HEK293 (cell line): Measurements from ENCODE around the gene IL1RAPL1.

Experiments
- CTCF ChIP-seq: fragments of 450-650 bp; formaldehyde crosslinking; IDR thresholded peaks from 2 replicates; pipeline ENCODE4 v1.5.1; 2016; ENCODE audit warnings: missing biosample characterization, missing genetic modification characterization
- YY1 ChIP-seq: fragments of 450-650 bp; formaldehyde crosslinking; IDR thresholded peaks from 2 replicates; pipeline ENCODE4 v1.5.1; 2018; ENCODE audit warnings: missing biosample characterization, missing genetic modification characterization
- ZNF132 ChIP-seq: fragments of 450-650 bp; formaldehyde crosslinking; IDR thresholded peaks from 2 replicates; pipeline ENCODE4 v1.5.1; 2017; ENCODE audit warnings: missing biosample characterization, missing genetic modification characterization, borderline replicate concordance
- ZNF274 ChIP-seq, 2 experiments: fragments of 200-500 bp in 1 of 2; fragments of 450-650 bp in 1 of 2; sonication (Bioruptor generic) in 1 of 2; formaldehyde crosslinking in 1 of 2; IDR thresholded peaks; 2 replicates each; pipeline versions ENCODE4 v1.5.1 to v1.6.1; 2014 to 2016; ENCODE audit warnings: borderline replicate concordance in 1 of 2, inconsistent platforms in 1 of 2, low read length in 1 of 2, missing biosample characterization in 1 of 2, missing genetic modification characterization in 1 of 2
- ZNF488 ChIP-seq: fragments of 450-650 bp; formaldehyde crosslinking; IDR thresholded peaks from 2 replicates; pipeline ENCODE4 v1.5.1; 2016; ENCODE audit warnings: missing biosample characterization, missing genetic modification characterization

GRCh38 chrX:29187264-29187663 lies 600.0 kb downstream of the IL1RAPL1 start:
- TF ChIP-seq ZNF132 (tag by site-specific recombination) (no peak), CTCF (tag by site-specific recombination) (no peak), ZNF274 (IDR thresholded peaks at IDR 0.05; ENCODE audit: low read length) (no peak), ZNF274 (tag by site-specific recombination; IDR thresholded peaks at IDR 0.05; ENCODE audit: borderline replicate concordance) (no peak), YY1 (tag by site-specific recombination) (no peak), ZNF488 (tag by site-specific recombination) (no peak)
